ENCODE results near the gene LYZL1.
"Not testable (repeated sequence)": the region's sequence is repeated elsewhere in the genome, so short reads cannot be mapped to it uniquely, and the experiment has no call there.

LYZL1 gene

GRCh38 chr10:29310463-29310862 is 21.6 kb downstream of the LYZL1 start:
- not testable (repeated sequence) for DNase-seq

GRCh38 chr10:29313071-29313470 is 24.2 kb downstream of the LYZL1 start:
- DNase-seq, result no peak

GRCh38 chr10:29314726-29315125 is 25.9 kb downstream of the LYZL1 start:
- no peak for DNase-seq

DNA sequence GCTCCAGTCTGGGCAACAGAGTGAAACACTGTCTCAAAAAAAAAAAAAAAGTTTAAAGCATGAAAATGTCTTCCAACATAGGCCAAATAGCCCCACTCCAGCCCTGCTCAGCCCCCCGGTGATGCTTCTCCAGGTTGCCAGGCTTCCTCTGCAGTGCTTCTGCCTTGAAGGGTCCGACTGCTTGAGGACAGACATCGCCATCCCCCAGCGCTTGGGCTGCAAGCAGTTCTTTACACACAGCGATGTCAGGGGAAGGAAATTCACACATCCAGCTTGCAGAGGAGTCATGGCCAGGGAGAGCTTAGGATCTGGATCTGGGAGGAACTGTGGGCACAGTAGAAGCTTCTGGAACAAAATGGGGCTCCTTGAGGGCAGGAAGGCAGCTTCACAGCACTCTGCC is 26.9 kb downstream of the LYZL1 start:
- no peak for DNase-seq

DNA sequence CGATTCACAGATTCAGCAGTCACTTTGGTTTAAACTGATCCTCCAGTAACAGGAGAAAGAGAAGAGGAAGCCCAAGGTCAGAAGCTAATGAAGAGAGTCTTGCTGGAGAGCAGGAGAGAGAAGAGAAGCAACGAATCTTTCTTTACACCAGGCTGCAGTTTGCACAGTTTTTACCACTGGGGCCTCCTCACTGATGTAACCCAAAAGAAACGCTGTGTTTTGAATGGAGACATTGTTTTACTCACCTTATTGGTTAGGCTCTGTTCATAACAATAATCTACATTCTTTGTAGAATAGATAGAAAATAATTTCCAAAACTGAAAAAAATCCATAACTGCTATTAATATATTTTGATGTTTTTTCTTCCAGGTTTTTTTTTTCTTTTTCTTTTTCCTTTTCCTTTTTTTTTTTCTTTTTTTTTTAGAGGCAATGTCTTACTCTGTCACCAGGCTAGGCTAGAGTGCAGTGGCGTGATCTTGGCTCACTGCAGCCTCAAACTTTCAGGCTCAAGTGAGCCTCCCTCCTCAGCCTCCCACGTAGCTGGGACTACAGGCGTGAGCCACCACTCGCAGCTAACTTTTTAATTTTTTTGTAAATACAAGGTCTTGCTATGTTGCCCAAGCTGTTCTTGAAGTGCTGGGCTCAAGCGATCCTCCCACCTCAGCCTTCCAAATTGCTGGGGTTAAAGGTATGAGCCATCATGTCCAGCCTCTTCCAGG is 27.6 kb downstream of the LYZL1 start:
- no peak for DNase-seq

- DNase-seq, result no peak
Observed at GRCh38 chr10:29317027-29317420, 28.2 kb downstream of the LYZL1 start.

GRCh38 chr10:29317423-29318021 is 28.7 kb downstream of the LYZL1 start:
- no peak for DNase-seq

- DNase-seq, result not testable (repeated sequence)
Observed at GRCh38 chr10:29318141-29319071, 29.5 kb downstream of the LYZL1 start.

DNA sequence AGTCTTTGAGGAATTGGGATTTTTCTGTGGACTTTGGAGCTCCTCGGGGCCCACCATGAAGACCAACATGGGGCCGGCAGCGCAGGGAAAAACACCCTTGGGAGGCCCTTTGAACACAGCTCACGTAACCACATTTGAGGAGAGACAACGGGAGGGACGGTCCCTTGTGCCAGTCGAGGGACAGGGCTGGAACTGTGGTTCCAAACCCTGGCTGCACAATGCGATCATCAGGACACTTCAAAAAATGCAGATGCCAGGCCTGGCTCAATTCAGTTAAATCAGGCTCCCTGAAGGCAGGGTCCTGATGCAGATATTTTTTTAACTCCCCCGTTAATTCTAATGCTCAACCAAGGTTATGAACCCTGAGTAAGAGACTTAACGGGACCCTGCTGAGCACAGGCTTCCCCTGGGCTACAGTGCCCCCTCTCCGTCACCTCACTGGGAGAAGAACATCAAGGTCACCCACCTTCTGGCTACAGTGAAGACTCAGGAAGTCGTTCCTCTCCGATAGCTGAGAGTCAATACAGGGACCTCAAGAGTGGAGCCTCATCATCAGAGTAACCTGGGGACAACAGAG is 30.4 kb downstream of the LYZL1 start:
- no peak for DNase-seq

DNA sequence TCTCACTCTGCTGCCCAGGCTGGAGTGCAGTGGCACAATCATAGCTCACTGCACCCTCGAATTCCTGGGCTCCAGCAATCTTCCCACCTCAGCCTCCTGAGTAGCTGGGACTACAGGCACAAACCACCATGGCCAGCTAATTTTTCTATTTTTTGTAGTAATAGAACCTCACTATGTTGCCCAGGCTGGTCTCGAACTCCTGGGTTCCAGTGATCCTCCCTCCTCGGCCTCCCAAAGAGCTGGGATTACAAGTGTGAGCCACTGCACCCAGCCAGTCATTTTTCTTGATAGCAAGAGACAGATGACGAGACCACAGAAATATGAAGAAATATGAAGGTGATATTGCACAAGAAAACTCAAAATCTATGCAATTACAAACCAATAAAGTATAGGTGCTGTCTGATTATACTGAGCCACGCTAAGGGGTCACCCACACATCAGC is 31.8 kb downstream of the LYZL1 start:
- DNase-seq, result not testable (repeated sequence)

DNA sequence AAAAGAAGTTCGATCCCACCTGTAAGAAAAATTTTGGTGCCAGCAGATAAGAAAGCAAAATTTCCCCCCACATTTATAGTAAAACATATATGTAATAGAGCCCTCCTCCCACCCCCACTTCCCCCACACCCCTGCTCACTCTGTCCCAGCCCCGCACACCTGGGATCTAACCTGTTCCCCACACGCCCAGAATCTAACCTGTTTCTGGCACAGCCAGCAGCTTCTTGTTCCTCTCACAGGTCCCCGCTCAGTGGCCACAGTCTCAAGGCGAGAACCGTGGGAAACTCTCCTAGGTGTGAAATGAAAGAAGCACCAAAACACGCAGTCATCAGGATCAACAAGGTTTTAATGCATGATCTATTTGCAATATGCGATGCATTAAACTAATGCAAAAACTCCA is 32.8 kb downstream of the LYZL1 start:
- no peak for DNase-seq

GRCh38 chr10:29322918-29323317 is 34.0 kb downstream of the LYZL1 start:
- DNase-seq, result no peak

GRCh38 chr10:29323367-29323766 is 34.5 kb downstream of the LYZL1 start:
- no peak for DNase-seq

DNA sequence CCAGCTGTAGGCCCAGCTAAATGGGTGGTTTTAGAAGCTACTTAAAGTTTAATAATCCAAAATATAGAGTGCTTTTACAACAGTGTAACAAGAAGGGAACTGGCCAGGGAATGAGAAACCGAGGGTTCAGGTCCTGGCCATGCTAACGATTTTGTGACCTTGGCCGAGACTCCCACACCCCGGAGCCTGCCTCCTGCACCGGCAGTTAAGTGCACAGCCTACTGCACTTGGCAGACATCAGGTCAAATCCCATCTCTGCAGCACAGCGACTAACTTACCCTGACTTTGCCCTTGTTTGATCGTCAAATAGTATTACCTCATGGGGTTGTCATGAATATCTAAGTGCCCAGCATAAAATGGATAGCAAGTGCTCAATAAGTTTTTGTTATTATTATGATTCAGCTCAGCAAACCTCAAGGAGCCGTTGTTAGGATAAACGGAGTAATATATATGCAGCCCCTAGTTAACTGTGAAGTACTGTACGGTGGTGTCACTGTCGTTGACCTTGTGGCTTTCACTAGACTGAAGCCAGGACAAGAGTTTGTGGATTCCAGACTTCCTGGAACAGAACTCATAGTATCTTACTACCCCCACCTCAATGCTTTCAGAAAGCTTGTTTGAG is 35.5 kb downstream of the LYZL1 start:
- DNase-seq, result peak; percentile 56

DNA sequence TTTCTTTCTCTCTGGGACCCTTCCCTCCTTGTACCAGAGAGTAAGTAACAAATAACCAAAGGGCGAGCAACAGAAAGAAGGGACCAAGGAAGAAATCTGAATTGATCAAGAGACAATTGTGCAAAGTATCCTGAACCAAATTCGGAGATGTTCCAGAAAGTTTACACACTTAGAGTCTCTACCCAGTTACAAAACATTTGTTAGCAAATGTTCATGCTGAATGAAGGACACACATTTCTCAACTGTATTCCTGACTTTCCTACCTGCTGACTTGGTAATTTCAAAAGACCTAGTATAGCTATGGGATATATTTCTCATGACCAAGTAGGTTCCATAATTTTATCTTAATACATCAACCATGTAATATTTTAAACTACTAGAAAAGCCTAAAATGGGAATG is 37.4 kb downstream of the LYZL1 start:
- no peak for DNase-seq

- no peak for DNase-seq
Observed at GRCh38 chr10:29326886-29327745, 38.2 kb downstream of the LYZL1 start.

GRCh38 chr10:29327746-29328102 is 38.9 kb downstream of the LYZL1 start:
- no peak for DNase-seq

DNA sequence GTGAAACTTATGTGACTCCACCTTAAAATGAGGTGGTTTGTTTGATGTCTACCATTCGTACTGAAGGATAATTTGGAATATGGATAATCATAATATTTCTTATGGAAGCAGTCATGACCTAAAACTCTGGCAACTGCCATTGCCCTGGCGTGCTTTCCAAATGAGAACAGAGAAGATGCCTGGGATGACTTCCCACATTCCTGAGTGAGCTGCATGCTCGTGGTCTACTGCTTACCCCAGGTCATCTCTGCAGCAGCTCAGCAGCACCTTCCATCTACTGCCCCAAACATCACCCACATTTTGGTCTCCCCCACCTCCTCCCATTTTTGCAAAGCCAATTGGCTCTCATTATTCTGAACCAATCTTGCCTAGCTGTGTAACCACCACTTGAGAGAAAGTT is 40.1 kb downstream of the LYZL1 start:
- DNase-seq, result no peak

DNA sequence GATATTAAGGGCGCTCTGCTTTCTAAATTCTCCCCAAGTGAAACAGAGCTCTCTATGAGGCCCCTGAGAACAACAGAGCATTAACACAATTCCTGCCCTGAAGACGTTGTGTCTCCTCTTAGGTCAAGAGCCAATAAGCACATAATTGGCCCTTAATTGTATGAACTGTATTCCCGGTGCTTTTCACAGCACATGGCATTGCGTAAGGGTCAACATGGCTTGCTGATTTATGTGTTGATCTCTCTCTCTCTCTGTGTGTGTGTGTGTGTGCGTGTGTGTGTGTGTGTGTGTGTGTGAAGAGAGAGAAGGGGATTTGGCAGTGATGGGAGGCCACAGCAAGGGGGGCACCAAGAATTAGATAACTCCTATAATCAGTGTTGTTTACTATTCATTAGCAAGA is 40.5 kb downstream of the LYZL1 start:
- no peak for DNase-seq

DNA sequence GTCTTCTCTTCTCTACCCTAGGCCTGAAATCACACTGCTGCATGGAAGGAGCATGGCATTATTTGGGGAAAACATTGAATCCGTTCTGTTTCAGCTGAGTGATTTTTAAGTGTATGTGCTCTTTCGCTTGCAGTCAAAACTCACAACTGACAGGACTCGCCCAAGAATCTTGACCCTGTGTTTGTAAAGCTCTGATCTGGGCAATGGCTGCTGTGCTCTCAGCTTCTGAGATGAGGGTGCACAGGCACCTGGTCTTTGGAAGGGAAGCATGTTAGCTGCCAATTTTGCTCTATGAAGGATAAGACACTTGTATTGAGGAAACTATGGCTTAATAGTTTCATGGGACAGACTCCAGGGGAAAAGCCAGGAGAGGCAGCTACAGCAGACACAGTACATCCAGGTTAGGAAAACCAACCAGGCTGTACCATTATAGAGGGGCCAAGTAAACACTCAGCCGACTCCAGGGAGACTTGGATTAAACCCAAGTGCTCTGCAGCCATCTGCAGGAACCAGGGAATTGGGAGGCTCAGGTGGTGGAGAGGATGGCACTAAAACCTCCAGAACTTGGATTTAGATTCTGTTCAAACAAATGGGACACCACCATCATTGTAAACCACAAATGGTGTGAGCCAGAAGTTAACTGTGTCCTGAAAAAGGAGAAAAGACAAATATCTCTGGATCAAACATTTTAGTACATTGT is 43.3 kb downstream of the LYZL1 start:
- DNase-seq, result no peak

GRCh38 chr10:29332761-29333148 is 43.9 kb downstream of the LYZL1 start:
- DNase-seq, result no peak

Data from kidney glomerular epithelial cell (primary cell).